ENCODE results near the gene DCAF4. TPM values are rescaled to one million over a fixed set of nuclear protein-coding genes. Genes with fewer than 3 reads are reported as not detected.

The DCAF4 gene
- polyA plus RNA-seq, 1 experiment, result 14.7 TPM

DNA sequence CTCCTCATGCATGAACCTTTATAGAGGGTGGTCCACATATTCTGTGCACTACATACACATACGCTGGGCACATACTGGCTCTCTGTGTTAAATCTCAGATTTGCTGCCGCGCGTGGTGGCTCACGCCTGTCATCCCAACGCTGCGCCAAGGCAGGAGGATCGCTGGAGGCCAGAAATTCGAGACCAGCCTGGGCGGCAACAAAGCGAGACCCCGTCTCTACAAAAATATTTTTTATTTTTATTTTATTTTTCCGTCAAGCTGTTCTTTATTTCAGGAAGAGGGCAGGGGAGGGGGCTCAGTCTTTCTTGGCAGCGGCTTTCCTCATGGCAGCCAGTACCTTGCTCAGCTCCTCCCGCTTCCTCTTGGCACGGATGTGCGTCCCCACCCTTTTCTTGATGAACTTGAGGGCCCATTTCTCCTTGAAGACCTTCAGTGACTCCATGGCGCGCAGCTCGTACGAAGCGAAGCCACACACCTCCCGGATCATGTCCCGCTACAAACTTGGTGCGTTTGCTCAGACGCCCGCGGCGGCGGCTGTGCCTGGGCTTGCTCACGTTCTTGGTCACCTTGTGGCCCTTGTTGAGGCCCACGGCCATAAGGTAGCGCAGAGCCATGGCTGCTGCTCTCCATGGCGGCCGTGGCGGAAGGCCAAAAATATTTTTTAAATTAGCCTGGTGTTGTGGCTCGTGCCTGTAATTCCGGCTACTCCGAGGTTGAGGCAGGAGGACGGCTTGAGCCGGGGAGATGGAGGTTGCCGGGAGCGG lies 3.2 kb downstream of the DCAF4 start:
- no peak overlapping the region for H3K4me3 ChIP-seq (ENCODE audit: low read depth, low read length)
- TF ChIP-seq, protein P1, sequence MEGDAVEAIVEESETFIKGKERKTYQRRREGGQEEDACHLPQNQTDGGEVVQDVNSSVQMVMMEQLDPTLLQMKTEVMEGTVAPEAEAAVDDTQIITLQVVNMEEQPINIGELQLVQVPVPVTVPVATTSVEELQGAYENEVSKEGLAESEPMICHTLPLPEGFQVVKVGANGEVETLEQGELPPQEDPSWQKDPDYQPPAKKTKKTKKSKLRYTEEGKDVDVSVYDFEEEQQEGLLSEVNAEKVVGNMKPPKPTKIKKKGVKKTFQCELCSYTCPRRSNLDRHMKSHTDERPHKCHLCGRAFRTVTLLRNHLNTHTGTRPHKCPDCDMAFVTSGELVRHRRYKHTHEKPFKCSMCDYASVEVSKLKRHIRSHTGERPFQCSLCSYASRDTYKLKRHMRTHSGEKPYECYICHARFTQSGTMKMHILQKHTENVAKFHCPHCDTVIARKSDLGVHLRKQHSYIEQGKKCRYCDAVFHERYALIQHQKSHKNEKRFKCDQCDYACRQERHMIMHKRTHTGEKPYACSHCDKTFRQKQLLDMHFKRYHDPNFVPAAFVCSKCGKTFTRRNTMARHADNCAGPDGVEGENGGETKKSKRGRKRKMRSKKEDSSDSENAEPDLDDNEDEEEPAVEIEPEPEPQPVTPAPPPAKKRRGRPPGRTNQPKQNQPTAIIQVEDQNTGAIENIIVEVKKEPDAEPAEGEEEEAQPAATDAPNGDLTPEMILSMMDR (IDR thresholded peaks at IDR 0.05; ENCODE audit: low read depth, low read length), result no peak
- H3K27me3 ChIP-seq (ENCODE audit: control insufficient read depth, insufficient read depth, low read length), result no peaks in the 10 kb centered on the region

DNA sequence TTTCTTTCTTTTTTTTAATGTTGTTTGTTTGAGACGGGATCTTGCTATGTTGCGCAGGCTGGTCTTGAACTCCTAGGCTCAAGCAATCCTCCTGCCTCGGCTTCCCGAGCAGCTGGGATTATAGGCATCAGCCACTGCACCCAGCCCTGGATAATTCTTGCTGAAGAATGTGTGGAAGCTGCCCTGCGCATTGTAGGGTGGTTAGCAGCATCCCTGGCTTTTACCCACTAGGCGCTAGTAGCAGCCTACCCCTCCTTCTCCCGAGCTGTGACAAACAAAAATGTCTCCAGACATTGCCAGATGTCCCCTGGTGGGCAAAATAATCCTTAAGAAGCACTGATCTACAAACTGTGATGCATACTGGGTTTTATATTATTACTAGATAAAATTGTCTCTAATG lies 6.6 kb downstream of the DCAF4 start:
- ChIA-PET CTCF (interaction anchor here (1.5 kb wide), 1 partner anchor 15 kb away, joined by 4 read pairs; no protein-coding TSS in a partner anchor), POLR2A (interaction anchor here (0.7 kb wide), 1 partner anchor 95 kb away, joined by 3 read pairs; no protein-coding TSS in a partner anchor)
- Histone ChIP-seq H3K9me3 (ENCODE audit: control insufficient read depth, insufficient read depth, low read length) (peaks cover 4% of the 10 kb centered on the region; the same call in 1 of the 2 replicates), H3K27ac (ENCODE audit: low read depth, low read length) (no peak overlapping the region), H3K4me3 (ENCODE audit: low read depth, low read length) (no peak overlapping the region), H3K27me3 (ENCODE audit: control insufficient read depth, insufficient read depth, low read length) (no peaks in the 10 kb centered on the region)
- DNase-seq (ENCODE audit: low read depth, low spot score), result no peak
- TF ChIP-seq, protein P1 (IDR thresholded peaks at IDR 0.05; ENCODE audit: low read depth, low read length), result no peak

More for the DNA sequence above, 3.2 kb downstream of the DCAF4 start:
- peaks cover 4% of the 10 kb centered on the region; the same call in 1 of the 2 replicates for H3K9me3 ChIP-seq (ENCODE audit: control insufficient read depth, insufficient read depth, low read length)
- ChIA-PET CTCF (no interaction called here), POLR2A (no interaction called here)
- DNase-seq (ENCODE audit: low read depth, low spot score), result no peak
- H3K27ac ChIP-seq (ENCODE audit: low read depth, low read length), result no peak overlapping the region

DNA sequence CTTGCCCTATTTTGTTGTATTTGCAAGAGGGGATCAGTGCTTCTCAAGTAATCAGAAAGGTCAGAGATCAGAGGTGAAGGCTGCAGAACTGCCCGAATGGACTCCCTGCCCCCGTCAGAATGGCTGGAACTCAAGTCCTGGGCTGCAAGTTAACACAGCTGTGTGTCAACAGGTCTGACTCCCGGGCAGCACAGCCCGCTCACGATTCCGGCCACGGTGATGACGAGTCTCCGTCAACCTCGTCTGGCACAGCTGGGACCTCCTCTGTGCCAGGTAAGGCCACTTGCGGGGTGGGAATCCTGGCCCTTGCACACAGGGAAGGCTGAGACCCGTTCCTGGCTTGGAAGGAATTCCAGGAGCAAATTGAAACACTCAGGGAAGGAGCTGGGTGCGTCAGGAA lies 13.4 kb downstream of the DCAF4 start:
- CTCF ChIA-PET, result interaction anchor here (0.7 to 1.1 kb wide), 3 partner anchors 10 to 422 kb away, joined by 3 to 9 read pairs (median 4); no protein-coding TSS in a partner anchor
- Histone ChIP-seq H3K27me3 (ENCODE audit: control insufficient read depth, insufficient read depth, low read length) (no peaks in the 10 kb centered on the region), H3K9me3 (ENCODE audit: control insufficient read depth, insufficient read depth, low read length) (no peaks in the 10 kb centered on the region), H3K4me3 (ENCODE audit: low read depth, low read length) (no peak overlapping the region), H3K27ac (ENCODE audit: low read depth, low read length) (no peak overlapping the region)
- TF ChIP-seq, protein P1 (IDR thresholded peaks at IDR 0.05; ENCODE audit: low read depth, low read length), result no peak
- POLR2A ChIA-PET, result no interaction called here
- DNase-seq (ENCODE audit: low read depth, low spot score), result no peak

DNA sequence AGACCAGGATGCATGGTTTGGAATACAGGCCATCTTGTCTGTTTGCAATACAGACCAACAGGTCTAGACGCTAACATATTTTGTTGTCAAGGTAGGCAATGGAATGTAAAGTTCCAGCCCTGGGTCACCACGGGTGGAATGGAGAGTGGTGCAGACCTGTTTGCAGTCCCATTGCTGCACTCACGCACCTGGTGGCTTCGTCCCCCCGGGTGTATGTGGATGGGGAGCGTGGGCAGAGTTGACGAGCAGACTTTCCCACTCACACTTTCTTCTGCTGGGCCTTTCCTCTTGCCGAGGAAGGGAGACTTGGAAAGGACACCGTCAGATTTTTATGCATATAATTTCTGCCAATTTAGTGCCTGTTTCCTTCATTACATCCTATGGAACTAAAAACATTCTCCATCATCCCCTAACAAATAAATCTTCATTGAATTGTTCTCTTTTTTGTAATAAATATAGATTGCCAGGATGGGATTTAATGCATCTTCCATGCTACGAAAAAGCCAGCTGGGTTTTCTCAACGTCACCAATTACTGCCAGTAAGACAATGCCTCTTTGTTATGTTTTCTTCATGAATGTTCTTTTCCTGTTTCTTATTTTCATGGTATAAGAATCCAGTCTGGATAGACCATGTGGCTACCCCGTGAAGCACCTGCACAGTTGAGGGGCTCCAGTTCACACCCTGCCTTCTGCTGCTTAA lies 15.2 kb downstream of the DCAF4 start:
- Histone ChIP-seq H3K27ac (ENCODE audit: low read depth, low read length) (no peak overlapping the region), H3K4me3 (ENCODE audit: low read depth, low read length) (no peak overlapping the region), H3K27me3 (ENCODE audit: control insufficient read depth, insufficient read depth, low read length) (no peaks in the 10 kb centered on the region), H3K9me3 (ENCODE audit: control insufficient read depth, insufficient read depth, low read length) (no peaks in the 10 kb centered on the region)
- no peak for DNase-seq (ENCODE audit: low read depth, low spot score)
- TF ChIP-seq, protein P1 (IDR thresholded peaks at IDR 0.05; ENCODE audit: low read depth, low read length), result no peak
- ChIA-PET CTCF (interaction anchor here (2.9 kb wide), 1 partner anchor 428 kb away, joined by 25 read pairs; no protein-coding TSS in a partner anchor), POLR2A (no interaction called here)

DNA sequence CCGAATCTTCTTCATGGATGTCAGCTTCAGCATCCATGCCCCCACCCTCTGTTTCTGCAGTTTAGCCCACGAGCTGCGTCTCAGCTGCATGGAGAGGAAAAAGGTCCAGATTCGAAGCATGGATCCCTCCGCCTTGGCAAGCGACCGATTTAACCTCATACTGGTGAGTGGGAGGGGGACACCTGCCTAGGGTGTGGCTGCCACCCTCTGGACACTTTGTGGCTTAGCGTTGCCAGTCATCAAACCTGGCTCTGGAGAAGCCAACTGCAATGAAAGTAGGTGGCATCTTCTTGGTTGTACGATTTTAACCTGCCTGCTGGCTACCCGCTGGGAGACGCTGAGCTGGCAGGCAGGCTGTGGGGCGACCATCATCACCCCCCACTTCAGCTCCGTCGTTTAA lies 16.7 kb downstream of the DCAF4 start:
- no peaks in the 10 kb centered on the region for H3K9me3 ChIP-seq (ENCODE audit: control insufficient read depth, insufficient read depth, low read length)

More for the DNA sequence above, 16.7 kb downstream of the DCAF4 start:
- no peak overlapping the region for H3K27ac ChIP-seq (ENCODE audit: low read depth, low read length)
- TF ChIP-seq, protein P1 (IDR thresholded peaks at IDR 0.05; ENCODE audit: low read depth, low read length), result no peak
- CTCF ChIA-PET, result interaction anchor here (0.9 to 2.9 kb wide), 2 partner anchors 427 to 429 kb away, joined by 3 to 25 read pairs; no protein-coding TSS in a partner anchor
- POLR2A ChIA-PET, result no interaction called here
- no peak overlapping the region for H3K4me3 ChIP-seq (ENCODE audit: low read depth, low read length)
- no peaks in the 10 kb centered on the region for H3K27me3 ChIP-seq (ENCODE audit: control insufficient read depth, insufficient read depth, low read length)
- no peak for DNase-seq (ENCODE audit: low read depth, low spot score)
